ENCODE measurements around the gene BBS12. TPM values are rescaled to one million over a fixed set of nuclear protein-coding genes. Genes with fewer than 3 reads are reported as not detected.

BBS12 gene
- total RNA-seq, 1 donor from 2014 or later, result 2.5 TPM

- H3K27me3 ChIP-seq (ENCODE audit: control insufficient read depth, insufficient read depth, low read length), result no peaks in the 10 kb centered on the region
- H3K36me3 ChIP-seq (ENCODE audit: control insufficient read depth, insufficient read depth, low read length), result no peaks in the 10 kb centered on the region
- TF ChIP-seq, protein P1, sequence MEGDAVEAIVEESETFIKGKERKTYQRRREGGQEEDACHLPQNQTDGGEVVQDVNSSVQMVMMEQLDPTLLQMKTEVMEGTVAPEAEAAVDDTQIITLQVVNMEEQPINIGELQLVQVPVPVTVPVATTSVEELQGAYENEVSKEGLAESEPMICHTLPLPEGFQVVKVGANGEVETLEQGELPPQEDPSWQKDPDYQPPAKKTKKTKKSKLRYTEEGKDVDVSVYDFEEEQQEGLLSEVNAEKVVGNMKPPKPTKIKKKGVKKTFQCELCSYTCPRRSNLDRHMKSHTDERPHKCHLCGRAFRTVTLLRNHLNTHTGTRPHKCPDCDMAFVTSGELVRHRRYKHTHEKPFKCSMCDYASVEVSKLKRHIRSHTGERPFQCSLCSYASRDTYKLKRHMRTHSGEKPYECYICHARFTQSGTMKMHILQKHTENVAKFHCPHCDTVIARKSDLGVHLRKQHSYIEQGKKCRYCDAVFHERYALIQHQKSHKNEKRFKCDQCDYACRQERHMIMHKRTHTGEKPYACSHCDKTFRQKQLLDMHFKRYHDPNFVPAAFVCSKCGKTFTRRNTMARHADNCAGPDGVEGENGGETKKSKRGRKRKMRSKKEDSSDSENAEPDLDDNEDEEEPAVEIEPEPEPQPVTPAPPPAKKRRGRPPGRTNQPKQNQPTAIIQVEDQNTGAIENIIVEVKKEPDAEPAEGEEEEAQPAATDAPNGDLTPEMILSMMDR (IDR thresholded peaks at IDR 0.05; ENCODE audit: insufficient read depth, low read length, poor library complexity, severe bottlenecking), result no peak
- DNase-seq (ENCODE audit: low read depth), result no peak
- no peak overlapping the region for H3K4me3 ChIP-seq (ENCODE audit: low read depth, low read length)
Observed at GRCh38 chr4:122707497-122707896, 25.0 kb upstream of the BBS12 start.

- no peaks in the 10 kb centered on the region for H3K36me3 ChIP-seq (ENCODE audit: control insufficient read depth, insufficient read depth, low read length)
- TF ChIP-seq, protein P1 (IDR thresholded peaks at IDR 0.05; ENCODE audit: insufficient read depth, low read length, poor library complexity, severe bottlenecking), result no peak
Observed at GRCh38 chr4:122709236-122709635, 23.3 kb upstream of the BBS12 start.

GRCh38 chr4:122710434-122711308 lies 21.8 kb upstream of the BBS12 start:
- Histone ChIP-seq H3K4me3 (ENCODE audit: low read depth, low read length) (no peak overlapping the region), H3K36me3 (ENCODE audit: control insufficient read depth, insufficient read depth, low read length) (no peaks in the 10 kb centered on the region), H3K27me3 (ENCODE audit: control insufficient read depth, insufficient read depth, low read length) (no peaks in the 10 kb centered on the region)
- DNase-seq (ENCODE audit: low read depth), result no peak
- TF ChIP-seq, protein P1 (IDR thresholded peaks at IDR 0.05; ENCODE audit: insufficient read depth, low read length, poor library complexity, severe bottlenecking), result no peak

More at GRCh38 chr4:122709236-122709635, 23.3 kb upstream of the BBS12 start:
- no peak for DNase-seq (ENCODE audit: low read depth)
- H3K4me3 ChIP-seq (ENCODE audit: low read depth, low read length), result no peak overlapping the region
- no peaks in the 10 kb centered on the region for H3K27me3 ChIP-seq (ENCODE audit: control insufficient read depth, insufficient read depth, low read length)

DNA sequence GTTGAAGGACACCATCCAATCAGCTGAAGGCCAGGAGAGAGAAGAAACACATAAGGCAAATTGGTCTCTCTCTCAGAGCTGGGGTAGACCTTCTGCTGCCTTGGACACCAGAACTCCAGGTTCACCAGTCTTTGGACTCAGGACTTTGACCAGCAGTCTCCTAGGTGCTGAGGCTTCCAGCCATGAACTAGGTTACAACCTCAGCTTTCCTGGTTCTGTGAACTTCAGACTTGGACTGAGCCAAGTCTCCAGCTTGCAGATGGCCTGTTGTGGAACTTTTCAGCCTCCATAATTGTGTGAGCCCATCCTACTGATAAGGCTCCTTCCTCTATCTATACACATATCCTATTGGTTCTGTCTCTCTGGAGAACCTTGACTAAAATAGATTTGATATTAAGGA lies 20.6 kb upstream of the BBS12 start:
- no peaks in the 10 kb centered on the region for H3K36me3 ChIP-seq (ENCODE audit: control insufficient read depth, insufficient read depth, low read length)

GRCh38 chr4:122712782-122713181 lies 19.7 kb upstream of the BBS12 start:
- TF ChIP-seq, protein P1 (IDR thresholded peaks at IDR 0.05; ENCODE audit: insufficient read depth, low read length, poor library complexity, severe bottlenecking), result no peak
- H3K27me3 ChIP-seq (ENCODE audit: control insufficient read depth, insufficient read depth, low read length), result no peaks in the 10 kb centered on the region
- no peak overlapping the region for H3K4me3 ChIP-seq (ENCODE audit: low read depth, low read length)
- H3K36me3 ChIP-seq (ENCODE audit: control insufficient read depth, insufficient read depth, low read length), result no peaks in the 10 kb centered on the region
- no peak for DNase-seq (ENCODE audit: low read depth)

More for the DNA sequence above, 20.6 kb upstream of the BBS12 start:
- Histone ChIP-seq H3K27me3 (ENCODE audit: control insufficient read depth, insufficient read depth, low read length) (no peaks in the 10 kb centered on the region), H3K4me3 (ENCODE audit: low read depth, low read length) (no peak overlapping the region)
- no peak for DNase-seq (ENCODE audit: low read depth)
- TF ChIP-seq, protein P1 (IDR thresholded peaks at IDR 0.05; ENCODE audit: insufficient read depth, low read length, poor library complexity, severe bottlenecking), result no peak
